GM23338 (cell line): ENCODE results near the gene AGTRAP. TPM values are rescaled to one million over a fixed set of nuclear protein-coding genes. Genes with fewer than 3 reads are reported as not detected.

Experiments used
- ATAC-seq: fragments of 200-7000 bp; cut with Tn5 transposase; 3 replicates; pipeline ENCODE4 v1.9.1; 2020
- DNase-seq: peaks from one replicate; pipeline ENCODE4 v3.0.0-alpha.2; 2015; ENCODE audit warnings: low spot score
- H2AFZ ChIP-seq: fragments of 200-600 bp; sonication (generic); 2 replicates; pipeline ENCODE4 v1.8.0; 2016; ENCODE audit warnings: antibody characterized with exemption, mild to moderate bottlenecking, moderate library complexity
- H3F3A ChIP-seq: fragments of 200-600 bp; sonication (generic); replicated peaks from 2 replicates; pipeline ENCODE4 v1.8.0; 2017; ENCODE audit warnings: antibody characterized with exemption, mixed run types, low read depth
- H3K27ac ChIP-seq: fragments of 200-600 bp; sonication (generic); 2 replicates; pipeline ENCODE4 v1.6.1; 2016; ENCODE audit warnings: low read depth
- H3K27me3 ChIP-seq: fragments of 200-600 bp; sonication (generic); 2 replicates; pipeline ENCODE4 v1.8.0; 2016; ENCODE audit warnings: mild to moderate bottlenecking, mixed run types, moderate library complexity; ENCODE audit not compliant: insufficient read depth
- H3K36me3 ChIP-seq: fragments of 200-600 bp; sonication (generic); 2 replicates; pipeline ENCODE4 v1.8.0; 2016; ENCODE audit warnings: mild to moderate bottlenecking; ENCODE audit not compliant: insufficient read depth
- H3K4me1 ChIP-seq: fragments of 200-600 bp; sonication (generic); 2 replicates; pipeline ENCODE4 v1.8.0; 2016; ENCODE audit warnings: mild to moderate bottlenecking, moderate library complexity; ENCODE audit not compliant: insufficient read depth
- H3K4me2 ChIP-seq: fragments of 200-600 bp; sonication (generic); 2 replicates; pipeline ENCODE4 v1.7.1; 2017; ENCODE audit warnings: mixed run types
- H3K4me3 ChIP-seq: fragments of 200-600 bp; sonication (generic); 2 replicates; pipeline ENCODE4 v1.6.1; 2016; ENCODE audit warnings: mixed run types
- H3K79me2 ChIP-seq: fragments of 200-600 bp; sonication (generic); replicated peaks from 2 replicates; pipeline ENCODE4 v1.8.0; 2017; ENCODE audit warnings: mild to moderate bottlenecking; ENCODE audit not compliant: insufficient read depth
- H3K9me2 ChIP-seq: fragments of 200-600 bp; sonication (generic); 2 replicates; pipeline ENCODE4 v1.8.0; 2017; ENCODE audit not compliant: insufficient read depth
- H4K20me1 ChIP-seq: fragments of 200-600 bp; sonication (generic); replicated peaks from 2 replicates; pipeline ENCODE4 v1.8.0; 2017; ENCODE audit warnings: mild to moderate bottlenecking; ENCODE audit not compliant: insufficient read depth
- H3K27ac Mint-ChIP-seq: 2 replicates; pipeline ENCODE4 v1.8.0; 2020; ENCODE audit warnings: inconsistent platforms, mild to moderate bottlenecking, moderate library complexity, mixed read lengths
- H3K27me3 Mint-ChIP-seq: 3 replicates; pipeline ENCODE4 v1.8.0; 2022; ENCODE audit warnings: low read depth, mild to moderate bottlenecking, moderate library complexity, mixed read lengths, inconsistent platforms; ENCODE audit not compliant: insufficient read depth, poor library complexity
- H3K36me3 Mint-ChIP-seq: 3 replicates; pipeline ENCODE4 v1.8.0; 2021; ENCODE audit warnings: low read depth, mild to moderate bottlenecking, inconsistent platforms, moderate library complexity, mixed read lengths
- H3K4me1 Mint-ChIP-seq: 3 replicates; pipeline ENCODE4 v1.8.0; 2020; ENCODE audit warnings: mild to moderate bottlenecking, inconsistent platforms, mixed read lengths
- H3K4me3 Mint-ChIP-seq: 3 replicates; pipeline ENCODE4 v1.8.0; 2021; ENCODE audit warnings: moderate library complexity, mild to moderate bottlenecking, inconsistent platforms, mixed read lengths
- H3K9me3 Mint-ChIP-seq: 3 replicates; pipeline ENCODE4 v1.8.0; 2020; ENCODE audit warnings: moderate library complexity, mild to moderate bottlenecking, inconsistent platforms, mixed read lengths
- CREB1 ChIP-seq: fragments of 250-450 bp; sonication (Bioruptor Pico); IDR thresholded peaks from 2 replicates; pipeline ENCODE4 v1.5.0; 2020; ENCODE audit warnings: low read depth, mild to moderate bottlenecking, moderate library complexity
- ETS1 ChIP-seq: IDR thresholded peaks from 2 replicates; pipeline ENCODE4 v1.6.1; 2016; ENCODE audit warnings: antibody characterized with exemption
- EZH2 ChIP-seq: fragments of 200-600 bp; sonication (generic); IDR thresholded peaks from one replicate; pipeline ENCODE4 v1.8.0; 2017; ENCODE audit warnings: antibody characterized with exemption, mild to moderate bottlenecking, low read depth; ENCODE audit not compliant: unreplicated experiment
- EZH2phosphoT487 ChIP-seq: fragments of 200-600 bp; sonication (generic); IDR thresholded peaks from one replicate; pipeline ENCODE4 v1.8.1; 2018; ENCODE audit warnings: antibody characterized with exemption; ENCODE audit not compliant: unreplicated experiment
- JUNB ChIP-seq: IDR thresholded peaks from one replicate; pipeline ENCODE4 v1.6.1; 2016; ENCODE audit warnings: antibody characterized with exemption; ENCODE audit not compliant: unreplicated experiment
- NANOG ChIP-seq: IDR thresholded peaks from 2 replicates; pipeline ENCODE4 v1.6.1; 2016; ENCODE audit warnings: antibody characterized with exemption, borderline replicate concordance
- POLR2AphosphoS5 ChIP-seq: IDR thresholded peaks from 2 replicates; pipeline ENCODE4 v1.6.1; 2016; ENCODE audit warnings: antibody characterized with exemption, low read depth
- STAT1 ChIP-seq: IDR thresholded peaks from one replicate; pipeline ENCODE4 v1.6.1; 2016; ENCODE audit warnings: antibody characterized with exemption; ENCODE audit not compliant: unreplicated experiment
- ZNF331 ChIP-seq: fragments of 250-450 bp; sonication (Bioruptor Pico); IDR thresholded peaks from 2 replicates; pipeline ENCODE4 v1.5.0; 2020; ENCODE audit warnings: low read depth, mild to moderate bottlenecking, moderate library complexity
- ZNF462 ChIP-seq: fragments of 250-450 bp; sonication (Bioruptor Pico); IDR thresholded peaks from 2 replicates; pipeline ENCODE4 v1.5.0; 2020; ENCODE audit warnings: mild to moderate bottlenecking, moderate library complexity
- polyA plus RNA-seq: library from polyadenylated mRNA; unstranded; fragments of >200 nt; fragmentation: Nextera tagmentation; extraction: Ambion mirVana; gene quantifications from 2 replicates; pipeline ENCODE4 v1.2.1, GENCODE V29; 2016
- total RNA-seq: library from RNA; depleted of rRNA; stranded (reverse); fragments of >200 nt; shearing (Covaris generic); gene quantifications from 2 replicates; pipeline ENCODE4 v1.2.3, GENCODE V29; 2014
- TF ChIP-seq, protein P1 (sequence below): IDR thresholded peaks from one replicate; pipeline ENCODE4 v1.6.1; 2018; ENCODE audit warnings: antibody characterized with exemption; ENCODE audit not compliant: unreplicated experiment

AGTRAP gene
- total and polyA plus RNA-seq, 2 experiments from 2014 or later: 79.4 to 102 TPM

GRCh38 chr1:11751087-11751486 is 15.2 kb downstream of the AGTRAP start:
- no peak for ATAC-seq
- TF ChIP-seq NANOG (no peak), ZNF462 (no peak), ETS1 (no peak), EZH2 (no peak), CREB1 (CRISPR knock-in tag) (no peak), ZNF331 (CRISPR knock-in tag) (no peak), POLR2AphosphoS5 (no peak), STAT1 (no peak), JUNB (no peak), EZH2phosphoT487 (no peak)
- TF ChIP-seq, protein P1, sequence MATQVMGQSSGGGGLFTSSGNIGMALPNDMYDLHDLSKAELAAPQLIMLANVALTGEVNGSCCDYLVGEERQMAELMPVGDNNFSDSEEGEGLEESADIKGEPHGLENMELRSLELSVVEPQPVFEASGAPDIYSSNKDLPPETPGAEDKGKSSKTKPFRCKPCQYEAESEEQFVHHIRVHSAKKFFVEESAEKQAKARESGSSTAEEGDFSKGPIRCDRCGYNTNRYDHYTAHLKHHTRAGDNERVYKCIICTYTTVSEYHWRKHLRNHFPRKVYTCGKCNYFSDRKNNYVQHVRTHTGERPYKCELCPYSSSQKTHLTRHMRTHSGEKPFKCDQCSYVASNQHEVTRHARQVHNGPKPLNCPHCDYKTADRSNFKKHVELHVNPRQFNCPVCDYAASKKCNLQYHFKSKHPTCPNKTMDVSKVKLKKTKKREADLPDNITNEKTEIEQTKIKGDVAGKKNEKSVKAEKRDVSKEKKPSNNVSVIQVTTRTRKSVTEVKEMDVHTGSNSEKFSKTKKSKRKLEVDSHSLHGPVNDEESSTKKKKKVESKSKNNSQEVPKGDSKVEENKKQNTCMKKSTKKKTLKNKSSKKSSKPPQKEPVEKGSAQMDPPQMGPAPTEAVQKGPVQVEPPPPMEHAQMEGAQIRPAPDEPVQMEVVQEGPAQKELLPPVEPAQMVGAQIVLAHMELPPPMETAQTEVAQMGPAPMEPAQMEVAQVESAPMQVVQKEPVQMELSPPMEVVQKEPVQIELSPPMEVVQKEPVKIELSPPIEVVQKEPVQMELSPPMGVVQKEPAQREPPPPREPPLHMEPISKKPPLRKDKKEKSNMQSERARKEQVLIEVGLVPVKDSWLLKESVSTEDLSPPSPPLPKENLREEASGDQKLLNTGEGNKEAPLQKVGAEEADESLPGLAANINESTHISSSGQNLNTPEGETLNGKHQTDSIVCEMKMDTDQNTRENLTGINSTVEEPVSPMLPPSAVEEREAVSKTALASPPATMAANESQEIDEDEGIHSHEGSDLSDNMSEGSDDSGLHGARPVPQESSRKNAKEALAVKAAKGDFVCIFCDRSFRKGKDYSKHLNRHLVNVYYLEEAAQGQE: no peak
- Histone ChIP-seq H3K4me3 (no peak overlapping the region), H3K27ac (no peak overlapping the region), H3K79me2 (no peaks in the 10 kb centered on the region), H4K20me1 (no peaks in the 10 kb centered on the region), H3K4me1 (no peaks in the 10 kb centered on the region; the same call in 1 of the 2 replicates), H3K9me2 (no peaks in the 10 kb centered on the region), H3F3A (peaks cover 7% of the 10 kb centered on the region; the same call in 1 of the 2 replicates), H2AFZ (no peak overlapping the region), H3K4me2 (no peak overlapping the region), H3K27me3 (no peaks in the 10 kb centered on the region), H3K36me3 (no peaks in the 10 kb centered on the region; the same call in 1 of the 2 replicates)
- Mint-ChIP-seq H3K4me3 (no peak overlapping the region), H3K9me3 (peaks cover 3% of the 10 kb centered on the region; the same call in 2 of the 3 replicates), H3K36me3 (peaks cover 20% of the 10 kb centered on the region), H3K27me3 (peaks cover 21% of the 10 kb centered on the region), H3K4me1 (peaks cover 25% of the 10 kb centered on the region), H3K27ac (no peak overlapping the region)
- no peak for DNase-seq
